Stimulated activated CD8-positive, alpha-beta memory T cell treated with anti-CD3 and anti-CD28 coated beads, Interleukin-15, amount 100 ng/mL, for 24 hours (primary cell): Measurements from ENCODE around the gene COX7A1.
"Not testable (repeated sequence)": the region's sequence is repeated elsewhere in the genome, so short reads cannot be mapped to it uniquely, and the experiment has no call there.

ENCODE experiments used
- DNase-seq: peaks from one replicate; pipeline ENCODE4 v3.0.0-alpha.2; 2020; ENCODE audit warnings: low read depth

Gene COX7A1

GRCh38 chr19:36152352-36153091 lies at the start of gene COX7A1:
Gene COX7A1 (minus strand): TSS chr19:36152447. CDS start chr19:36152407, 40 bp downstream.
- DNase-seq, result no peak

GRCh38 chr19:36201684-36202083 lies 49.4 kb upstream of the COX7A1 start:
- DNase-seq, result no peak

- no peak for DNase-seq
Observed at GRCh38 chr19:36198119-36198518, 45.9 kb upstream of the COX7A1 start.

- no peak for DNase-seq
Observed at GRCh38 chr19:36196249-36196648, 44.0 kb upstream of the COX7A1 start.

- DNase-seq, result not testable (repeated sequence)
Observed at GRCh38 chr19:36186722-36187121, 34.5 kb upstream of the COX7A1 start.

GRCh38 chr19:36183245-36183628 lies 31.0 kb upstream of the COX7A1 start:
- no peak for DNase-seq

- DNase-seq, result no peak
Observed at GRCh38 chr19:36182612-36183244, 30.5 kb upstream of the COX7A1 start.

- DNase-seq, result not testable (repeated sequence)
Observed at GRCh38 chr19:36179077-36179476, 26.8 kb upstream of the COX7A1 start.

GRCh38 chr19:36173846-36174245 lies 21.6 kb upstream of the COX7A1 start:
- not testable (repeated sequence) for DNase-seq

- no peak for DNase-seq
Observed at GRCh38 chr19:36172852-36173251, 20.6 kb upstream of the COX7A1 start.

- no peak for DNase-seq
Observed at GRCh38 chr19:36169084-36169760, 17.0 kb upstream of the COX7A1 start.

GRCh38 chr19:36163813-36164212 lies 11.6 kb upstream of the COX7A1 start:
- DNase-seq, result no peak

- DNase-seq, result no peak
Observed at GRCh38 chr19:36160821-36161596, 8.8 kb upstream of the COX7A1 start.

- DNase-seq, result no peak
Observed at GRCh38 chr19:36153126-36153525, 879 bp upstream of the COX7A1 start.

- no peak for DNase-seq
Observed at GRCh38 chr19:36152019-36152351, 262 bp downstream of the COX7A1 start.

- DNase-seq, result no peak
Observed at GRCh38 chr19:36151144-36152018, 866 bp downstream of the COX7A1 start.

- no peak for DNase-seq
Observed at GRCh38 chr19:36150586-36150985, 1.7 kb downstream of the COX7A1 start.

- no peak for DNase-seq
Observed at GRCh38 chr19:36149673-36150406, 2.4 kb downstream of the COX7A1 start.

GRCh38 chr19:36144624-36145023 lies 7.6 kb downstream of the COX7A1 start:
- DNase-seq, result no peak

GRCh38 chr19:36142496-36142895 lies 9.8 kb downstream of the COX7A1 start:
- no peak for DNase-seq

GRCh38 chr19:36142046-36142445 lies 10.2 kb downstream of the COX7A1 start:
- DNase-seq, result no peak
